H9 (cell line): Measurements from ENCODE around the gene TFDP1. TPM values are rescaled to one million over a fixed set of nuclear protein-coding genes. Genes with fewer than 3 reads are reported as not detected.
A peak's percentile ranks its signal among the peaks of the same experiment; 100 is the strongest.

Experiments
- DNase-seq: peaks from one replicate; pipeline ENCODE4 v3.0.0-alpha.2; 2017
- H2AFZ ChIP-seq: one replicate; pipeline ENCODE4 v1.6.1; 2013; ENCODE audit warnings: mild to moderate bottlenecking, low read length, control low read depth, moderate library complexity
- H2AK5ac ChIP-seq: 2 replicates; pipeline ENCODE4 v1.6.1; 2013; ENCODE audit warnings: low read length, control low read depth, mixed read lengths; ENCODE audit not compliant: insufficient read length
- H2BK120ac ChIP-seq: one replicate; pipeline ENCODE4 v1.6.1; 2013; ENCODE audit warnings: low read depth, mild to moderate bottlenecking, low read length, control low read depth, inconsistent platforms; ENCODE audit not compliant: poor library complexity, severe bottlenecking
- H2BK12ac ChIP-seq: 2 replicates; pipeline ENCODE4 v1.6.1; 2013; ENCODE audit warnings: low read length, control low read depth, mixed read lengths, low read depth; ENCODE audit not compliant: insufficient read length
- H2BK15ac ChIP-seq: 2 replicates; pipeline ENCODE4 v1.6.1; 2013; ENCODE audit warnings: low read depth, low read length, control low read depth
- H2BK20ac ChIP-seq: one replicate; pipeline ENCODE4 v1.6.1; 2013; ENCODE audit warnings: low read depth, mild to moderate bottlenecking, low read length, control low read depth, inconsistent platforms; ENCODE audit not compliant: poor library complexity, severe bottlenecking
- H2BK5ac ChIP-seq: 2 replicates; pipeline ENCODE4 v1.6.1; 2013; ENCODE audit warnings: low read length, control low read depth, mixed read lengths; ENCODE audit not compliant: insufficient read length
- H3K14ac ChIP-seq: 2 replicates; pipeline ENCODE4 v1.6.1; 2013; ENCODE audit warnings: low read length, control low read depth; ENCODE audit not compliant: insufficient read depth
- H3K18ac ChIP-seq: 2 replicates; pipeline ENCODE4 v1.6.1; 2013; ENCODE audit warnings: low read depth, mild to moderate bottlenecking, mixed read lengths, low read length, control low read depth; ENCODE audit not compliant: insufficient read length
- H3K23ac ChIP-seq: 2 replicates; pipeline ENCODE4 v1.6.1; 2013; ENCODE audit warnings: low read length, control low read depth, mixed read lengths, low read depth; ENCODE audit not compliant: insufficient read length
- H3K23me2 ChIP-seq: 2 replicates; pipeline ENCODE4 v1.6.1; 2013; ENCODE audit warnings: low read depth, mild to moderate bottlenecking, mixed read lengths, low read length, control low read depth; ENCODE audit not compliant: insufficient read length, poor library complexity, severe bottlenecking
- H3K27ac ChIP-seq: 2 replicates; pipeline ENCODE4 v1.5.1; 2013; ENCODE audit warnings: low read length, control low read depth, mixed read lengths, low read depth; ENCODE audit not compliant: insufficient read length
- H3K27me3 ChIP-seq: 2 replicates; pipeline ENCODE4 v1.6.1; 2013; ENCODE audit warnings: low read length, control low read depth, inconsistent platforms; ENCODE audit not compliant: insufficient read depth
- H3K4ac ChIP-seq: 2 replicates; pipeline ENCODE4 v1.6.1; 2013; ENCODE audit warnings: low read depth, mild to moderate bottlenecking, control low read depth, inconsistent platforms, low read length, moderate library complexity
- H3K4me1 ChIP-seq: 2 replicates; pipeline ENCODE4 v1.6.1; 2013; ENCODE audit warnings: low read length, control low read depth, inconsistent platforms; ENCODE audit not compliant: insufficient read depth
- H3K4me2 ChIP-seq: 2 replicates; pipeline ENCODE4 v1.6.1; 2013; ENCODE audit warnings: low read length, control low read depth, mixed read lengths; ENCODE audit not compliant: insufficient read length, insufficient read depth
- H3K56ac ChIP-seq: 2 replicates; pipeline ENCODE4 v1.6.1; 2013; ENCODE audit warnings: low read depth, mild to moderate bottlenecking, mixed read lengths, low read length, control low read depth; ENCODE audit not compliant: insufficient read length
- H3K79me1 ChIP-seq: 2 replicates; pipeline ENCODE4 v1.6.1; 2013; ENCODE audit warnings: low read depth, mild to moderate bottlenecking, moderate library complexity, low read length, control low read depth, inconsistent platforms; ENCODE audit not compliant: insufficient read depth, poor library complexity, severe bottlenecking
- H3K79me2 ChIP-seq: 2 replicates; pipeline ENCODE4 v1.6.1; 2013; ENCODE audit warnings: low read length, control low read depth, inconsistent platforms; ENCODE audit not compliant: insufficient read depth
- H3K9ac ChIP-seq: 2 replicates; pipeline ENCODE4 v1.6.1; 2013; ENCODE audit warnings: low read length, control low read depth, mixed read lengths; ENCODE audit not compliant: insufficient read length; ENCODE audit errors: extremely low read depth
- H3K9me3 ChIP-seq: one replicate; pipeline ENCODE4 v1.6.1; 2013; ENCODE audit warnings: low read depth, low read length, inconsistent platforms; ENCODE audit not compliant: control insufficient read depth
- H3T11ph ChIP-seq: one replicate; pipeline ENCODE4 v1.6.1; 2013; ENCODE audit warnings: mild to moderate bottlenecking, low read length, control low read depth, inconsistent platforms
- H4K20me1 ChIP-seq: one replicate; pipeline ENCODE4 v1.6.1; 2013; ENCODE audit not compliant: control insufficient read depth, insufficient read length, insufficient read depth
- H4K5ac ChIP-seq: 2 replicates; pipeline ENCODE4 v1.6.1; 2013; ENCODE audit warnings: low read depth, mild to moderate bottlenecking, mixed read lengths, low read length, control low read depth; ENCODE audit not compliant: insufficient read length
- H4K8ac ChIP-seq: replicated peaks from 2 replicates; pipeline ENCODE4 v1.6.1; 2013; ENCODE audit warnings: low read length, control low read depth, mixed read lengths, low read depth; ENCODE audit not compliant: insufficient read length
- H4K91ac ChIP-seq: 2 replicates; pipeline ENCODE4 v1.6.1; 2013; ENCODE audit warnings: low read depth, mild to moderate bottlenecking, moderate library complexity, mixed read lengths, low read length, control low read depth; ENCODE audit not compliant: insufficient read length
- H3K27ac Mint-ChIP-seq, 3 experiments: 2 replicates in 2 of 3; 3 replicates in 1 of 3; pipeline ENCODE4 v1.8.0; 2020 to 2021; ENCODE audit warnings: mixed read lengths in 3 of 3, mild to moderate bottlenecking in 1 of 3, moderate library complexity in 1 of 3
- H3K27me3 Mint-ChIP-seq: 2 replicates; pipeline ENCODE4 v1.8.0; 2021; ENCODE audit warnings: low read depth, mild to moderate bottlenecking, moderate library complexity, mixed read lengths
- H3K36me3 Mint-ChIP-seq, 3 experiments: 2 replicates in 2 of 3; 3 replicates in 1 of 3; pipeline ENCODE4 v1.8.0; 2020 to 2021; ENCODE audit warnings: low read depth in 3 of 3, mixed read lengths in 3 of 3; ENCODE audit not compliant: insufficient read depth in 1 of 3
- H3K4me1 Mint-ChIP-seq, 2 experiments: 2 replicates each; pipeline ENCODE4 v1.8.0; 2020; ENCODE audit warnings: mixed read lengths in 2 of 2
- H3K4me3 Mint-ChIP-seq, 2 experiments: 2 replicates in 1 of 2; 3 replicates in 1 of 2; pipeline ENCODE4 v1.8.0; 2020 to 2021; ENCODE audit warnings: mild to moderate bottlenecking in 2 of 2, mixed read lengths in 2 of 2, moderate library complexity in 1 of 2
- H3K9me3 Mint-ChIP-seq, 2 experiments: 2 replicates in 1 of 2; 3 replicates in 1 of 2; pipeline ENCODE4 v1.8.0; 2020; ENCODE audit warnings: mild to moderate bottlenecking in 2 of 2, mixed read lengths in 2 of 2, moderate library complexity in 1 of 2
- CTCF ChIP-seq: fragments of 200-600 bp; sonication (generic); conservative IDR thresholded peaks from 3 replicates; pipeline ENCODE4 v1.8.0; 2021; ENCODE audit warnings: antibody characterized with exemption, mild to moderate bottlenecking
- WGBS: extraction: QIAGEN DNeasy Blood & Tissue Kit; methylation state at CpG from one replicate; pipeline ENCODE4 v1.1.7; 2013; ENCODE audit warnings: missing lambda C conversion rate, low lambda C conversion rate, mixed read lengths; ENCODE audit not compliant: insufficient read length; ENCODE audit errors: extremely low coverage; 5-methylcytosine and 5-hydroxymethylcytosine counted together
- total RNA-seq: library from RNA; stranded (reverse); gene quantifications from 2 replicates; pipeline ENCODE4 v1.2.1, GENCODE V29; 2021

TFDP1 gene
- total RNA-seq, 1 experiment from 2014 or later: 111 TPM

GRCh38 chr13:113598481-113598880, 13.9 kb downstream of the TFDP1 start:
- no peaks in the 10 kb centered on the region for H4K20me1 ChIP-seq
- H4K5ac ChIP-seq: no peak overlapping the region
- no peak overlapping the region for H3K18ac ChIP-seq
- H3K36me3 Mint-ChIP-seq: peaks cover 53 to 59% (median 58%) of the 10 kb centered on the region in 3 experiments
- no peak overlapping the region for H3K23ac ChIP-seq
- H3K27me3 ChIP-seq: no peaks in the 10 kb centered on the region
- H2BK120ac ChIP-seq: no peak overlapping the region
- H3K23me2 ChIP-seq: no peaks in the 10 kb centered on the region
- no peak overlapping the region; a peak in 1 of 5 replicates for H3K4me3 Mint-ChIP-seq
- H4K8ac ChIP-seq: no peak overlapping the region
- peaks cover 3 to 6% of the 10 kb centered on the region in 2 experiments; a peak in 4 of 5 replicates for H3K9me3 Mint-ChIP-seq
- no peaks in the 10 kb centered on the region for H3K9me3 ChIP-seq
- H2BK12ac ChIP-seq: no peak overlapping the region
- H3K56ac ChIP-seq: no peak overlapping the region
- no peak for TF ChIP-seq CTCF
- no peak overlapping the region for H3K14ac ChIP-seq
- H3K79me2 ChIP-seq: peaks cover 14% of the 10 kb centered on the region; the same call in 1 of the 2 replicates
- no peaks in the 10 kb centered on the region for H3K4me1 ChIP-seq
- H3K27ac ChIP-seq: no peak overlapping the region
- no CpG with 5 or more reads among the region's 13 CpGs for WGBS
- no peak overlapping the region for H4K91ac ChIP-seq
- H2BK20ac ChIP-seq: no peak overlapping the region
- no peak overlapping the region for H3K4me2 ChIP-seq
- no peak overlapping the region for H2AFZ ChIP-seq
- peak; percentile 13 for DNase-seq
- no peak overlapping the region for H2AK5ac ChIP-seq
- no peak overlapping the region for H3K9ac ChIP-seq
- peak overlapping the region in 2 of 3 experiments; percentile 8 to 59; a peak in 1 of 7 replicates for H3K27ac Mint-ChIP-seq
- H3K4ac ChIP-seq: no peak overlapping the region
- H2BK5ac ChIP-seq: no peak overlapping the region
- no peaks in the 10 kb centered on the region for H3K27me3 Mint-ChIP-seq
- no peak overlapping the region for H3T11ph ChIP-seq
- peaks cover 16% of the 10 kb centered on the region in 2 experiments for H3K4me1 Mint-ChIP-seq
- no peak overlapping the region for H2BK15ac ChIP-seq
- peaks cover 7% of the 10 kb centered on the region for H3K79me1 ChIP-seq
